HepG2 (cell line): ENCODE results near the gene GADD45B. TPM values are rescaled to one million over a fixed set of nuclear protein-coding genes. Genes with fewer than 3 reads are reported as not detected.

Source experiments
- ASH2L ChIP-seq: fragments of 300-600, 200-600 bp; sonication (generic); IDR thresholded peaks from 2 replicates; pipeline ENCODE4 v1.7.0; 2017; ENCODE audit warnings: low read depth, mild to moderate bottlenecking, moderate library complexity, mixed read lengths, low read length; ENCODE audit not compliant: insufficient read length
- DNMT1 ChIP-seq: sonication (generic); formaldehyde crosslinking; IDR thresholded peaks from 2 replicates; pipeline ENCODE4 v1.5.1; 2020; ENCODE audit warnings: mild to moderate bottlenecking, missing genetic modification reagents
- GPN1 ChIP-seq: sonication (generic); formaldehyde crosslinking; IDR thresholded peaks from 2 replicates; pipeline ENCODE4 v1.5.1; 2020; ENCODE audit warnings: missing genetic modification reagents, borderline replicate concordance
- JARID2 ChIP-seq: sonication (generic); formaldehyde crosslinking; IDR thresholded peaks from 2 replicates; pipeline ENCODE4 v1.8.1; 2023; ENCODE audit warnings: missing genetic modification reagents, inconsistent platforms; ENCODE audit not compliant: insufficient replicate concordance
- NCOA1 ChIP-seq: sonication (generic); formaldehyde crosslinking; IDR thresholded peaks from 2 replicates; pipeline ENCODE4 v1.9.0; 2021; ENCODE audit warnings: missing genetic modification reagents
- NFIB ChIP-seq: sonication (generic); formaldehyde crosslinking; IDR thresholded peaks from 2 replicates; pipeline ENCODE4 v1.9.0; 2021; ENCODE audit warnings: missing genetic modification reagents, mild to moderate bottlenecking, borderline replicate concordance
- PHB2 ChIP-seq: fragments of 450-650 bp; IDR thresholded peaks from 2 replicates; pipeline ENCODE4 v1.6.1; 2018; ENCODE audit not compliant: partially characterized antibody
- REST ChIP-seq, 2 experiments: IDR thresholded peaks; 2 replicates each; pipeline ENCODE4 v1.6.1; 2011 to 2012; ENCODE audit warnings: low read length in 2 of 2, borderline replicate concordance in 1 of 2, low read depth in 1 of 2, mild to moderate bottlenecking in 1 of 2, moderate library complexity in 1 of 2
- SMAD9 ChIP-seq: sonication (generic); formaldehyde crosslinking; IDR thresholded peaks from 2 replicates; pipeline ENCODE4 v1.5.1; 2020; ENCODE audit warnings: mild to moderate bottlenecking, missing genetic modification reagents
- SNAPC2 ChIP-seq: sonication (generic); formaldehyde crosslinking; IDR thresholded peaks from 2 replicates; pipeline ENCODE4 v1.8.1; 2022; ENCODE audit warnings: mild to moderate bottlenecking, missing genetic modification reagents
- SP5 ChIP-seq: IDR thresholded peaks from 2 replicates; pipeline ENCODE4 v1.6.1; 2016; ENCODE audit warnings: low read depth, borderline replicate concordance
- TBX2 ChIP-seq: sonication (generic); formaldehyde crosslinking; IDR thresholded peaks from 2 replicates; pipeline ENCODE4 v1.5.0; 2020; ENCODE audit warnings: missing genetic modification reagents, mild to moderate bottlenecking, borderline replicate concordance
- ZBTB1 ChIP-seq: sonication (generic); formaldehyde crosslinking; IDR thresholded peaks from 2 replicates; pipeline ENCODE4 v1.4.0; 2020; ENCODE audit warnings: missing genetic modification reagents, borderline replicate concordance
- ZBTB20 ChIP-seq: sonication (generic); formaldehyde crosslinking; IDR thresholded peaks from 2 replicates; pipeline ENCODE4 v1.8.1; 2023; ENCODE audit warnings: missing genetic modification reagents, low read depth, mild to moderate bottlenecking, borderline replicate concordance
- ZHX2 ChIP-seq, 2 experiments: sonication (generic) in 1 of 2; formaldehyde crosslinking in 1 of 2; IDR thresholded peaks; 2 replicates each; pipeline versions ENCODE4 v1.6.1 to v1.9.0; 2014 to 2022; ENCODE audit warnings: antibody characterized with exemption in 1 of 2, borderline replicate concordance in 1 of 2, inconsistent platforms in 1 of 2, low read depth in 1 of 2, missing genetic modification reagents in 1 of 2
- ZMYM4 ChIP-seq: sonication (generic); formaldehyde crosslinking; IDR thresholded peaks from 2 replicates; pipeline ENCODE4 v1.8.1; 2023; ENCODE audit warnings: mild to moderate bottlenecking, missing genetic modification reagents
- ZZZ3 ChIP-seq: sonication (generic); formaldehyde crosslinking; IDR thresholded peaks from 2 replicates; pipeline ENCODE4 v1.4.0; 2020; ENCODE audit warnings: missing genetic modification reagents, mild to moderate bottlenecking, borderline replicate concordance
- polyA plus RNA-seq, 8 experiments: library from polyadenylated mRNA; depleted of rRNA in 3 of 8; stranded (reverse) in 7 of 8; unstranded in 1 of 8; fragments of >200 nt; fragmentation: Illumina TruSeq in 4 of 8; extraction: Trizol in 4 of 8; gene quantifications; 2 replicates each; pipeline versions ENCODE4 v1.2.1 to v1.2.3, GENCODE V29; 2011 to 2016; ENCODE audit warnings: low read depth in 4 of 8, missing spikeins in 1 of 8, mixed read lengths in 1 of 8; ENCODE audit not compliant: insufficient read depth in 1 of 8
- total RNA-seq, 5 experiments: library from RNA; depleted of rRNA; stranded (reverse); fragments of >200 nt; fragmentation: Illumina TruSeq; extraction: Trizol; gene quantifications; 2 replicates each; pipeline ENCODE4 v1.2.3, GENCODE V29; 2016; ENCODE audit warnings: low read depth in 1 of 5

The GADD45B gene
- total and polyA plus RNA-seq, 2 of the 13 experiments (the other 11 are each of a cell fraction or from before 2014, with no cell fraction given), result 4.6 to 34.1 TPM

GRCh38 chr19:2427429-2428320 is 48.3 kb upstream of the GADD45B start, which contains the start of gene TIMM13 (continued):
- peak; percentile 36 for TF ChIP-seq ZZZ3 (CRISPR knock-in tag)
- TF ChIP-seq REST (IDR thresholded peaks at IDR 0.05; ENCODE audit: borderline replicate concordance in 1 of 2, low read depth in 1 of 2, low read length in 2 of 2), result no peak
- TF ChIP-seq ZMYM4 (CRISPR knock-in tag), result peak; percentile 58; the same call in 1 of the 2 replicates
- no peak for TF ChIP-seq ZBTB20 (CRISPR knock-in tag)
- TF ChIP-seq SMAD9 (CRISPR knock-in tag), result no peak
- no peak for TF ChIP-seq GPN1 (CRISPR knock-in tag)
- TF ChIP-seq JARID2, result peak; percentile 49
- TF ChIP-seq PHB2, result no peak
- peak; percentile 79; the same call in 1 of the 2 replicates for TF ChIP-seq SP5 (CRISPR knock-in tag)
- TF ChIP-seq TBX2 (CRISPR knock-in tag), result peak; percentile 69; the same call in 1 of the 2 replicates
- peak; percentile 69 for TF ChIP-seq ASH2L
- TF ChIP-seq ZHX2 (IDR thresholded peaks at IDR 0.05; ENCODE audit: low read depth), result peak; percentile 20; the same call in 1 of the 2 replicates
- TF ChIP-seq ZHX2 (CRISPR knock-in tag; IDR thresholded peaks at IDR 0.05; ENCODE audit: borderline replicate concordance), result peak; percentile 52
- no peak for TF ChIP-seq NFIB (CRISPR knock-in tag)
- TF ChIP-seq ZBTB1, result no peak
- TF ChIP-seq DNMT1, result no peak
- TF ChIP-seq NCOA1 (CRISPR knock-in tag), result 0 out of 2 replicates have a peak, but pooled peaks have one; percentile 21
- peak; percentile 89; the same call in 1 of the 2 replicates for TF ChIP-seq SNAPC2 (CRISPR knock-in tag)
